GM18508 (cell line): ENCODE measurements around the gene C8G.

ENCODE experiments used
- ATAC-seq: cut with Tn5 transposase; IDR thresholded peaks from one replicate; pipeline ENCODE4 v1.9.1; 2021; ENCODE audit warnings: moderate number of reproducible peaks; ENCODE audit not compliant: insufficient read depth, unreplicated experiment

The C8G gene

DNA sequence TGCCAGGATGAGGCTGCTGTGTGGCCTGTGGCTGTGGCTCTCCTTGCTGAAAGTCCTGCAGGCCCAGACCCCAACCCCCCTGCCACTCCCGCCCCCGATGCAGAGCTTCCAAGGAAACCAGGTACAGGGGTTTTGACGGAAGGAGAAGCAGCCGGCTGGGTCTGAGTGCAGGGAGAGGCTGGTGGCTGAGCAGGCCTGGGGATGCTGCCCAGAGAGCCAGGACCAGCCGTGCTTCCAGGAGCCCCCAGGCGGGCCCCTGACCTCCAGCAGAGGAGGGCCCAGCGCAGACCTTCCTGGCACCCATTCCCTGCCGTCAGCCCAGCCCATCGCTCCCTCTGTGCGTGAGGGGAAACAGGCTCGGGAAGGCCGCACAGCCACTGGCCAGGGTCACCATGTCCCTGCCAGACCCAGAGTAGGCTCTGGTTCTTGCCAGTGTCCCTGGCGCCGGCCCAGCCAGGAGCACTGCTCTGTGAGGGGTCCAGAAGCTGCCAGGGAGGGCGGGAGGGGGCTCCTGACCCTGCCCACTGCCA is 7.3 kb downstream of the C8G start:
- no peak for ATAC-seq

DNA sequence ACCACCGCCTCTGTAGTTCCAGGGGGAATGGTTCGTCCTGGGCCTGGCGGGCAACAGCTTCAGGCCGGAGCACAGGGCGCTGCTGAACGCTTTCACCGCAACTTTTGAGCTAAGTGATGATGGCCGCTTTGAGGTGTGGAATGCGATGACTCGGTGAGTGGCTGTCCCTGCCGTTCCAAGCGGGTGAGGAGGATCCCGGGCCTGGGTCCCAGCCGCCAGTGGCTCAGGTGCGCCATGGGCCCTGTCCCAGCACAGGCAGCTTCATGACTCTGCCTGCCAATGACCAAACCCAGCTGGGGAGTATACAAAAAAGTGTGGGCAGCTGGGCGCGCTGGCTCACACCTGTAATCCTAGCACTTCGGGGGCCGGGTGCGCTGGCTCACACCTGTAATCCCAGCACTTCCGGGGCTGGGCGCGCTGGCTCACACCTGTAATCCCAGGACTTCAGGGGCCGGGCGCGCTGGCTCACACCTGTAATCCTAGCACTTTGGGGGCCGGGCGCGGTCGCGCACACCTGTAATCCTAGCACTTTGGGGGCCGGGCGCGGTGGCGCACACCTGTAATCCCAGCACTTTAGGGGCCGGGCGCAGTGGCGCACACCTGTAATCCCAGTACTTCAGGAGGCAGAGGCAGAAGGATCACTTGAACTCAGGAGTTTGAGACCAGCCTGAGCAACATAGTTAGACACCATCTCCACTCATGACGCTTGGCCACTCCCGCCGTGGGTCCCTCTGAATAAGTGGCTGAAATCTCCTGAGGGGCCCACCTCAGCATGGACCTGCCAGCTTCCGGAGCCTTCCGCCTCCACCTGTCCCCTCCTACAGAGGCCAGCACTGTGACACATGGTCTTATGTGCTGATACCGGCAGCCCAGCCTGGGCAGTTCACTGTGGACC is 8.1 kb downstream of the C8G start:
- ATAC-seq = no peak

DNA sequence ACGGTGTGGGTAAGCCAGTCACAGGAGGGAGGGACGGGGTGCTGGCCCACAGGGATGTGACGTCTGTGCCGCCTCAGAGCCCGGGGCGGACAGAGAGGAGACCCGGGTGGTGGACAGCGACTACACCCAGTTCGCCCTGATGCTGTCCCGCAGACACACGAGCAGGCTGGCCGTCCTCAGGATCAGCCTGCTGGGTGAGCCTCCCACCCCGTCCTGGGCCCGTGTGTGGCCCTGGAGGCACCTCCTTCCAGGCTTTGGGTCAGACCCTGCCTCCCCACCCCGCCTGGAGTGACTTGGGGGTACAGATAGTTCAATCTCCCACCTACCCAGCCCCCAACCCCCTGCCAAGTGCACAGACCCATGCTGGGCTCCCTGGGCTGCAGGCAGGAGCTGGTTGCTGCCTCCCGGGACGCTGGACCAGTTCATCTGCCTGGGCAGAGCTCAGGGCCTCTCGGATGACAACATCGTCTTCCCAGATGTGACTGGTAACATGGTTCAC is 8.8 kb downstream of the C8G start:
- ATAC-seq = no peak

DNA sequence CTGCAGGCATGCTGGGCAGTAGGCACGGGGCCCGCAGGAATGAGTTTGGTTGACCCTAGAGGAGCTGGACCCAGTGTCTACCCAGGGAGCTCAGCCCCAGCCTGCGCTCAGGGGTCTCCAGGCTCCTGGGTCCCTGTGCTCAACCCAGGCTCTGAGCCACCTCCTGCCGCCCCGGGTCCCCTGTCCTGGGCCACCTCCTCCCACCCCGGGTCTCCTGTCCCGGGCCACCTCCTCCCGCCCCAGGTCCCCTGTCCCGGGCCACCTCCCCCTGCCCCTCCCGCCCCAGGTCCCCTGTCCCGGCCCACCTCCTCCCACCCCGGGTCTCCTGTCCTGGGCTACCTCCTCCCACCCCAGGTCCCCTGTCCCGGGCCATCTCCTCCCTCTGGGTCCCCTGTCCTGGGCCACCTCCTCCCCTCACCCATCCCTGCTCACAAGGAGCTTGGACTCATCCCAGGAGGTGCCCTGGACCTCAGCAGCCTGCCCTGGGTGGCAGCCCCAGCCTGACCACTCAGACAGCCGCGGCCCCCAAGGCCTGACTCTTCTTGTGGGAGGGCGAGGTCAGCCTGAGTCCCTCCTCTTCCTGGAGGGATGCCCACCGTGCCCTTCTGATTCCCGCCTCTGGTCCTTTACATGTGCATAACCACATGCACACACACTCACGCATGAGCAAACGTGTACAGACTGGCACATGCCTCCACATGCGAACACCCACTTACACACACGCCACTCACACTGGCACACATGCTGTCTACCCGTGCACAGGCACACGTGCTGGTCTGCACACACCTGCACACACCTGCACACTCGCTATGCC is 9.4 kb downstream of the C8G start:
- ATAC-seq = no peak

DNA sequence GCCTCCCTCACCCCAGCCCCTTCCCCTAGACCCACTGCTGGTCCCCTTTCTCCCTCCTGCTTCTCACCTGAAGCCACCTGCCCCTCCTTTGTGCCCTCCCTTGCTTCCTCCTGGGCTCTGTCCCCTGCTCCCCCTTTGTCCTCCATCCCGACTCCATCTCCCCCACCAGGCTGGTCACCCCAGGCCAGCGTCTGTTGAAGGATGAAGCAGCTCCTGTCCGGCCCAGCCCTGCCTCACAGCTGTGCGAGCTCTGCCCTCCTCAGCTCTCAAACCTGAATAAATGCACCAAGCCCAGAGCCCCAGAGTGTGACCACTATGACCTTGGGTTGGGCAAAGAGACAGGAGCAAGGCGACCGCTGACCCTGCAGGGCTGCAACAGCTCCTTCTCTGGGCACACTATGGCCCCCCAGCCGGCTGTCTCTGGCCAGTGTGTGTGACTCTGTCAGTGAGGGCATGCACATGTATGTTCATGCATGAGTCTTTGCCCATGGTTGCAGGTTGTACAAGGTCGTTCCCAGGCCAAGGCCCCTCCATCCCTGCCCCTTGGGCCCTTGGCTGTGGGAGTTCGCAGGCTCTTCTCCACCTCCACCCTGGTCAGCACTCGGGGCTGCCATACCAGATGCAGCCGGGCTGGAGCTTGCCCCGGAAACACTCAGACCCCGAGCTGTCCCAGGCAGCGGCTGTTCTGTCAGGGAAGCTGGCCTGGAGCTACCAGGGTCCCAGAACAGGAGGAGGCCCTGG is 10.3 kb downstream of the C8G start:
- ATAC-seq = no peak

DNA sequence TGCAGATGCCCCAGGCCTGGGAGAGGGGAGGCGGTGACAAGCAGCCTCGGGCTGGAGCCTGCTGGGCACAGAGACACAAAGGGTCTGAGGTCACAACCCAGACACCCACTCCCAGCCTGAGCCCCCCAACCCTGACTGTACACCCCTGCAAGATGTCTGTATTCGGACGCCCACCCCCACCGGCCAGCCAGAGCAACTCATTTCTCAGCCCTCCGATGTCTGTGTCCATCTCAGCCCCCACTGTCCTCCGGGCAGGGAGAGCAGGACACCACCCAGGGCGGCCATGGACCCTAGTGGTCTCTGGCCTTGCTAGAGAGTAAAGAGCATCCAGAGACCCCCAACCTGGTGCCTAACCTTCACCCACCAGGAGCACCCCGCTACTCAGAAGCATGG is 10.9 kb downstream of the C8G start:
- ATAC-seq = no peak

DNA sequence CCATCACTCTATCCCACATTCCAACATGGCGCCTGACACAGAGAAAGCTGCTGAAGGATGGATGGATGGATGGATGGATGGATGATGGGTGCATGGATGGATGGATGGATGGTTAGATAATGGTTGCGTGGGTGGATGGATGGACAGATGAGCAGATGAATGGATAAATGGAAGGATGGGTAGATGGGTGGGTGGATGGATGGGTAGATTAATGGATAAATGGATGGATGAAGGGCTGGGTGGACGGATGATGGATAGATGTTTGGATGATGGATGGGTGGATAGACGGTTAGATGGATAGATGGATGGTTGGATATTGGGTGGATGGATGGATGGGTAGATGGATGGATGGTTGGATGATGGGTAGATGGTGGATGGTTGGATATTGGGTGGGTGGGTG is 11.6 kb downstream of the C8G start:
- ATAC-seq = no peak

DNA sequence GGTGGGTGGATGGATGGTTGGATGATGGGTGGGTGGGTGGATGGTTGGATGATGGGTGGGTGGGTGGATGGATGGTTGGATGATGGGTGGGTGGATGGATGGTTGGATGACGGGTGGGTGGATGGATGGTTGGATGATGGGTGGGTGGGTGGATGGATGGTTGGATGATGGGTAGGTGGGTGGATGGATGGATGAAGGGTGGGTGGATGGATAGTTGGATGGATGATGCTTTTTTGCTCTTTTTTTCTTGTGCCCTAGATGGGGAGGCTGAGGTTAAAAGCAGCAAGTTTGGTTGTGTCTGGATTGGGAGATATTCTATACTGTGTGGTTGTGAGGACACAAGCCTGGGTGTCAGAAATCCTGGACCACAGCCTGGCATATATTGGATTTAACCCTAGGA is 12.4 kb downstream of the C8G start:
- ATAC-seq = no peak

DNA sequence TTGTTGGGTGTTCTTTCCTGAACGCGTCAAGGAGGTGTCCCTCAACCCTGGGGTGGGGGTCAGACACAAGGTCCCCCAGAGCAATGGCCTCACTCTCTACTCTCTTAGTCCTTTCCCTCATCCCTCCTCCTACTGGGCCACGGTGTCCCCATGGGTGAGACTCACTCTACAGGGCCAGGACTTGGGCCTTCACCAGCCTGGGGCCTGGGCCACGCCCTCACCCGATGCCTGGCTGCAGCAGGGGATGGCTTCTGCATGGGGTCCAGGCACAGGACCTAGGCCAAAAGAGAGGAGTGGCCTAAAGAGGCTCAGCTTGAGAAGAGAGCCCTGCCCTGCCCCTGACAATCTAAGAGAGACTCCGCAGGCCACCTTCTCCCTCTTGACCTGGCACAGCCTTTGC is 12.9 kb downstream of the C8G start:
- ATAC-seq = no peak

DNA sequence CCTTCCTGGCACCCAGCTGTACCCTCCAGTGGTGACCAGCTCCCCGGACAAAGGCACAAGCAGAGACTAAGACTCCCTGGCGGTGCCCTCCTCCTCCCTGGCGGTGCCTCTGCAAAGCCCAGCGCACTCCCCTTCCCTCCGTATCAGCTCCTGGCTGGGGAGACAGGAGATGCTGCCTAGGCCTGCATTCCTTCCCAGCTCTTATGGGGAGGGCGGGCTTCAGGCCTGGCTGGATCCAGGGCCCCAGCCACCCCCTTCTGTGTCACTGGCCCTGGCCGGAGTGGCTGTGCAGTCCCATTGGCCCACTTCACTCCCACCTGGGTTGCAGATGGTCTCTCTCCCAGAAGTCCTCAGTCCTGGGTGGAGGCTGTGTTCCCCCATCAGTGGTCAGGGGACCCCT is 13.4 kb downstream of the C8G start:
- no peak for ATAC-seq

DNA sequence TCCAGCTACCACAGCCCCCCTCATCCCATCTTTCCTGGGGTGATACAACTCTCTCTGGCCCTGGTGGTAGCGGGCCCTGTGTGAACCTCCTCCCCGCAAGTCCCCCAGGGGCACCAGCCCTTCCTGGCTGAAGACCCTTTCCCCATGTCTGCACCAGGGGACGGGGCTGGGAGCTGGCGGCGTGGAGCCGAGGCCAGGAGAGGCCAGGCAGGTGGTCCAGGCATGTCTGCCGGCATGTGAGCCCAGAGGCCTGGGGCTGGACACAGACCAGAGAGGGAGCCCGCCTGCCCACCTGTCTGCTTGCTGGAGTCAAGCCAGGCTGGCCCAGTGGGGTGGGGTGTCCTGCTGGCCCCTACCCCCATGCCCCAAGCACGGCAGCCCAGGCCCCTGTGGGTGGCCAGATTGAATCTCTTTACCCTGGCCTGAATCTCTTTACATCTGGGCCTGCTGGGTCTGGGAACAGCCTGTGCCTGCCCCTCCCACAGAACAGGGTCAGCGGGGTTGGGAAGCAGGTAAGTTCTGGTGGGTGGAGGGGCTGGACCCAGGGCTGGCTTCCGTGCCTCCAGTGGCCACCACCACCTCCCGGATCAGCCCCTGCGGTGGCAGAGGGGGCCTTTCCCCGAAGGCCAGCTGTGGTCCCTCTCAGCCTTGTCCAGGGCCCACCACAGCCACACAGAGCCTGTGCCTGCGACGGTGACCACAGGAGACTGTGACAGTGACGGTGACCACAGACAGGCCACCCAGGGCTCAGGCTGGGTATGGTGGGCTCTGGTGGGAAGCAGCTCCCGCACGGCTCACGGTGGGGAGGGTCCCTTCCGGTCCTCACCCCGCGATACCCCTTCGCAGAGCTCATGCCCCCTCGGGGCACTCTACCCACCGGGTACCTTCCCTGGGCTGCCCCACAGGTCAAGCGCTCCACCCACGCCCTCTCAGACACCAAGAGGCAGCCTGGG is 14.1 kb downstream of the C8G start:
- no peak for ATAC-seq

DNA sequence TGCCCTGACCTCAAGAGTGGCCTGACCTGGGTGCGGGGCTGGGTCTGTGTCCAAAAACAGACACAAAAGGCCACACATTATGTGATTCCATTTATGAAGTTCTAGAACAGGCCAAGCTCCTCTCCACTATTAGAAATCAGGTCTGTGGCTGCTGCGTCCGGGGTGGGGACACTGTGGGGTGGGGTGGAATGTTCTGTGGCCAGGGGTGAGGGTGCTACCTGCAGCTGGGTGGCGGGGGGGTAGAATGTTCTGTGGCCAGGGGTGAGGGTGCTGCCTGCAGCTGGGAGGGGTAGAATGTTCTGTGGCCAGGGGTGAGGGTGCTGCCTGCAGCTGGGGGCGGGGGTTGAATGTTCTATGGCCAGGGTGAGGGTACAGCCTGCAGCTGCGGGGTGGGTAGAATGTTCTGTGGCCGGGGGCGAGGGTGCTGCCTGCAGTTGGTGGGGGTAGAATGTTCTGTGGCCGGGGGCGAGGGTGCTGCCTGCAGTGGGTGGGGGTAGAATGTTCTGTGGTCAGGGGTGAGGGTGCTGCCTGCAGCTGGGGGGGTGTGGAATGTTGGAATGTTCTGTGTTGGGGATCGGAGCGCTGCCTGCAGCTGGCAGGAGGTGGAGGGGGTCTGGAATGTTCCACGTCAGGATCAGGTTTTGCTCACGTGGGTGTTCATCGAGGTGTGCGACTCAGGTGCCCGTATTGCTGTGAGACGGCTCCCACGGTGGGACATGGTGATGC is 15.3 kb downstream of the C8G start:
- ATAC-seq = no peak

DNA sequence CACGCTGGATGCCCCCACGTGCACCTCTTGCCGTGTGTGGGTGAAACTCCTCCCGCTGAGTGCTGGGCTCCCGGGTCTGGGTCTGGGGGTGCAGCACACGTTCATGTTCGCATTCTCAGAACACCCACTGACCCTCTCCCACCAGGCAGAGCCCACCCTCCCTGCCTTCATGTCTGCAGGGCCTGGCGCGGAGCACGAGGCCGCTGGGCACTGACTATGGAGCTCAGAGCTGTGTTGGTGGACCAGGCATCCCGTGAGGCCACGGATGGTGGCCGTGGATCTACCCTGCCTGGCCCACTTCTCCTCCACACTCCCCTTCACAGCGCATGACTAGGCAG is 15.9 kb downstream of the C8G start:
- ATAC-seq = no peak

DNA sequence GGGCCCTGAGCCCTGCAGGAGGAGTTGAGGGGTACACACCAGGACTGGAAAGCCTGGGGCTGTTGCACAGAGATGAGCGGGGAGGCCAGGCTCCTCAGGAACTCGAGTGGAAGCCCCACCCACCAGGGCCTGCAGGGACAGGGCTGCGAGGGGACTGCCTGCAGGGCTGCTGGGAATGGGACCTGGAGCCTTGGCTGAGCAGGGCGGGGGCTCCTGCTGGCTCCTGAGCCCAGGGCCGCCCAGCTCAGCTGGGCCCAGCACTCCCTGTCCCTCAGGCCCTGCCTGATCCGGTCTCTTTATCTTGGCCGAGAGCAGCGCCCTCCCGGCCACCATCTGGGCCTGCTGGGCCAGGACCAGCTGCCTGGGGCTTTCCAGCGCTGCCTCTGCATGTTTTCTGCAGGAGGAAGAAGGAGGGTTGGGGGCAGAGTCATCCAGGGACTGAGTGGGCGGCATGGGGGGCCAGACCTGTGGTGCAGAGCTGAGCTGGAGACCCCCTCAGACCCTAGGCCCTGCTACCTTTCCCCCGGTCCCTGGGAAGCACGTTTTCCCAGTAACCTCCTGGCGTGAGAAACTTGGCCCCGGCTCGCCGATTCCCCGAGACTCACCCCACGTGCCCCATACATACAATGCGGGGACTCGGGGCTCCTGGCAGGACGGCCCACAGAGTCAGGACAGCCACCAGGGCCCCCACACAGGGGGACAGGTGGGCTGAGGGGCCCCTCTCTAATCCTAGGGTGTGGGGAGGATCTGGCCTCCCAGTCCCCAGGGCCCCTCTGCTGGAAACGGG is 16.4 kb downstream of the C8G start:
- no peak for ATAC-seq

DNA sequence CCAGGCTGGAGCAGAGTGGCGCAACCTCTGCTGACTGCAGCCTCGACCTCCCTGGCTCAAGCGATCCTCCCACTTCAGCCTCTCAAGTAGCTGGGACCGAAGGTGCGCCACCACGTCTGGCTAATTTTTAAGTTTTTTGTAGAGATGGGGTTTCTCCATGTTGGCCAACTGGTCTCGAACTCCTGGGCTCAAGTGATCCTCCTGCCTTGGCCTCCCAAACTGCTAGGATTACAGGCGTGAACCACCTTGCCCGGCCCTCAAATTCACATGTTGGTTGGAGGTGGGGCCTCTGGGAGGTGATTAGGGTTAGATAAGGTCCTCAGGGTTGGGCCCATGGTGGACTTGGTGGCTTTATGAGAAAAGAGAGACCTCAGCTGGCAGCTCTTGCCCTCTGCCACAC is 17.1 kb downstream of the C8G start:
- no peak for ATAC-seq

DNA sequence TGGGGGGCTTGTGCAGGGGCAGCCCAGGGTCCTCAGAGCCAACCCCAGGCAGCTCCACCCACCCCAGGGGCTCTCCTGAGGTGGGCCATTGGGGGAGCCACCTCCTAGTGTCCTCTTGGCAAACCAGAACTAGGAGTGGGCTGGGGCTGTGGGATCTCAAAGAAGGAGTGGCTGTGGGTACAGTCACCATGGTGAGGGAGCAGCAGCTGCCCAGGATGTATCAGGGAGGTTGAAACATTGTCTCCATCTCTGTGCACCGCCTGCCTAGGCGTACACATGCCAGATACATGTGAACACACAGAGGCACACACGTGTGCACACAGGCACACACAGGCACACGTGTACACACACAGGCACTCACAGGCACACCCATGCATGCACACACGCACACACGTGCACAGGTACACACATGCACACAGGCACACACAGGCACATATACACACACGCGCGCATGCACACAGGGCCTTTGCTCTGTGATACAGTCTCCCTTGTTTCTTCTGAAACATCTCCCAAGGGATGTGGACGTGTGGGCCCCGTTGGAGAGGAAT is 17.7 kb downstream of the C8G start:
- no peak for ATAC-seq

DNA sequence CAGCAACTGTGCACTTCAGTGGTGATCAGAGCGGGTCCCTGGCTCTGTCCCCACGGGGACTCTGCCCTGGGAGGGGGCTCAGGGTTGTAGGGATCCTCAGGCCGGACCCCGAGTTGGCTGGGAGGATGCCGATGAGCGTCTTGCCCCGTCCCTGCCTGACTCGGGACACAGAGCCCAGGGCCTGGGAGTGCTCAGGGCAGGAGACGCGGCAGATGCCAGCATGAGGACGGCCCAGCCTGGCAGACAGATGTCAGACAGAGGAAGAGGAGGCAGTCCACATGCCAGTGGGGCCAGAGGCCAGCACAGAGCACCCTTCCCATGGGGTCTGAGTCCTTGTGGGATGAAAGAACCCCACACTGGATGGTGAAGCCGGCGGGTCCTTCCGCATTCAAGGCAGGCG is 18.3 kb downstream of the C8G start:
- no peak for ATAC-seq

DNA sequence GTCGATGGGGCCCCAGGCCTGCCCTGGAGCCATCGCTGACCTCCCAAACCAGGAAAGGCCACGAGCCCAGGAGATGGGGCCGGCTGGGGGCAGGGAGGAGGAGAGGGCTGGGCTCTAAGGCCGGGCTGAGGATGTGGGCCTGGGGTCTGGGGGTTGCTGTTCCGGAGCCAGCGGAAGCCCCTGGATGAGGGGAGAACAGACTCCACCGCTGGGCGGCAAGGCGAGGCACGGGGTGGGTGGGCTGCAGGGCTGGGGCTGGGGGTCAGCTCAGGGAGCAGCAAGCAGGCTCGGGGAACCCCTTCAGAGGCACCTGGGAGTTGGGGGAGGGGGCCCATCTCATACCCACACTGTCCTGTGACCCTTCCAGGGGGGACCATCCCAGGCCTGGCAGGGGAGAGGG is 18.7 kb downstream of the C8G start:
- no peak for ATAC-seq
